Colon (tissue), 2 donors: Measurements from ENCODE around the gene GFRA1.

Source experiments
- FAIRE-seq: peaks from 2 replicates; lab custom pipeline; 2012; peaks lifted over from hg19 to GRCh38; lab: Jason Lieb, UNC
- donor health status: control.
- donor health status: control.

GFRA1 gene

DNA sequence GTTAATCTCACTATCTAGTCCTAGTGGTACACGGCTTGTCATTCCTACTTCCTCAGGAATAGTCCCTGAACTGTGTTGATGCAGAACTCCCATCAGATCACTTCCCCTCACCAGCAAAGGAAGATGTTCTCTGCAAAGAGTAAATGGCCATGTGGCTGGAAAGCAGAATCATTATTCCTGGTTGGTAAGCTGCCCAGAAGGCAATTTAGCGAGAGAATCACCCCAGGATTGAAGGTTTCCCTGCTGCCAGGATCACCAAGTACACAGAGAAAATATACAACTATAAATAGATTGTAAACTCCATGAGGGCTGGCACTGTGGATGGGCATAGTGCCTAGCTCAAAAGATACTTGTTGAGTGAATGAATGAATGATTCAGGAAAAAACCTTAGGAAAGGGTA, 115.0 kb downstream of the GFRA1 start:
- FAIRE-seq, result no peak

DNA sequence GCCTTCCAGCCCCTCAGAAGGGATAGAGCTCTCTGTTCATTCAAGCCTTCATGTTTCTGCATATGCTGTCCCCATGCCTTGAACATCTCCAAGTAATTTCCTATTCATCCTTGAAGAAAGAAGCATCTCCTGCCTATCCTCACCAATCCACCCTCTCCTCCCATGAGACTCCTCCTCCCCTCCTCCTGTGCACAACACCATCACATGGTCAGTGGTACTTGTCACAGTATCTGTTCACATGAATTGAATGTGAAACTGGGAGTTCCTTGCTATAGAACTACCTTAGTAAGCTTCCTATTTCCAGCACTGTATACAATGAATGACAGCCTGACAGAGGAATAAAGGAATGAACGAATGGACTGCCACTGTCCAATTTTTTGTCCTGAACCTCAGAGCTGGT, 115.5 kb downstream of the GFRA1 start:
- FAIRE-seq, result no peak

DNA sequence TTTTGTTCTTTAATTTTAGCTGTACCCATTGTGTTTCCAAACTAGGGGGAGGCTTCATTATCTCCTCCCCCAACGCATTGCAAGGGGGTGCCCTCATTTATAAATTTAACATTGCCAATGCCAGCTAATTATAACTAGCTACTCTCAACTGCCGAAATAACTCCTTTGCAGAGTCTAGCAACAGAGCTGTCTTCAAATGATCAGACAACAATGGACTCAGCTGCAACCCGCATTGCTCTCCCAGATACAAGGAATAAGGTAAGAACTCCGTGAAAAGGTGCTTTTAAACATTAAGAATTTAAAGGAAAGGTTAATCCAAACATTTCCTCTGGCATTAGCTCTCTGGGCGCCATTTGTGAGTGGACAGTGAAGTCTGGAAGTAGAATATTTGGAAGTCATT, 116.2 kb downstream of the GFRA1 start:
- no peak for FAIRE-seq

DNA sequence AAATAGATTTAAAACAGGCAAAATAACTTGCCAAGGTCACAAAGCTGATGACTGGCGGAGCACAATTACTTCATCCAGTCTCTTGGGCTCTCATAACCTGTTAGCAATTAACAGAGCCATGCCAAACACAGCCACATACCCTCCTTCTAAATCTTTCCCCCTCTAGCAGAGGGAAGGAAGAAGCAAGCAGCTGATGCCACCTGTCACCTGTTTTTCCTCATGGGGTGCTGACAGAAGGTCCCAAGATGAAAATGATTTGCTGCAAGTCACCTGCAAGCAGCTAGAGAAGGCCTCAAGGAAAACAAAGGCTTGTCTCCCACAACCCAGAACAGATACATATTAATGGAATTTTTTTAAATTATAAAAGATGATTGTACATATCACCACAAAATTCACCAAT, 117.8 kb downstream of the GFRA1 start:
- FAIRE-seq, result no peak

DNA sequence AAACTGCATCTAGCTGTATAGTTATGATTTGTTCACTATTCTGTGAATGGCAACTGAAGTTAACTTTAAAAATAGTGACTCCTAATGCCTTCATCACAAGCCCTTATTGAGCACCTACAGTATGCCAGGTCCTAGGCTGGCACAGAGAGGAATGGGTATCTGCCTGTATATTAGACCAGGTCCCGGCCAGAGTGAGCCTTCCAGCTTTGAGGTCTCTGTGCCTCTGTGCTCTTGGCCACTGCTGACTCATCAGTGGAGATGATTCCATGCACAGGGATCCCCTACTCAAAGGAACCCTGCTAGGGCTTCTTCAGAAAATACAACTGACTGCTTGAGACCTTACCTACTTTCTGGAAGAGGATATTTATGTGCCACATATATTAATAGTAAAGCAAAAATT, 118.4 kb downstream of the GFRA1 start:
- FAIRE-seq, result no peak

DNA sequence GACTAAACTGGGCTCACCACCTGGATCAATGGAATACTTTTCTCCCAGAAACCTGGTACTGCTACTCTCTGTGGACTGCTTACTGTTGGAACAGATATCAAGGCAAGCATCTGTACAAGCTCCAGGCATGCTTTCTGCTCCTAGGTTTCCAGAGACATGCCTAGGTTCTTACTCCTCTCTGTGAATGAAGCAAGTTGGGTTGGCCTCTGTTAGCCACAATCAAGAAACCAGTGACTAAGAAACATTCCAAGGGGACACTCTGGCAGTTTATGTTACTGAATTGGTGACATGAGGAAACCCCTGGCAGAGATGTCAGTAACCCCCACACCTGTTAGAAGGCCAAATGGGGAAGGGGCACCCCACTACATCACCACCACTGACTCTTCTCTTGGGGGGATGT, 121.9 kb downstream of the GFRA1 start:
- FAIRE-seq, result no peak

DNA sequence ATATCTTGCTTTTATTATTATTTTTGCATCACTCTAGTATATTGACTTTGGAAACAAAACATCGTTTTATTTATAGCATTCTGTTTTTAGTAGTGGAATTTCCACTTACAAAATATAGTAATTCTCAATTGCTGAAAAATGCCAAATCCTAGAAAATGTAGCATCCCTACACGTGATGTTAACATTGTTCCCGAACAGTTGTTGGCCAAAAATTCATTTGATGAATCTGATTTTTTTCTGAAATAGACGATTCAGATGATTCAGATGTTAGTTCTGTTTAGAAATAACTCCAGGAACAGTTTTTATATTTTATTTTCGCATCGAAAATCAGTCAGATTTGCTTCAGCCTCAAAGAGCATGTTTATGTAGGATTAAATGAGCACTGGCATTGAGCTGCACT, 122.4 kb downstream of the GFRA1 start:
- no peak for FAIRE-seq

DNA sequence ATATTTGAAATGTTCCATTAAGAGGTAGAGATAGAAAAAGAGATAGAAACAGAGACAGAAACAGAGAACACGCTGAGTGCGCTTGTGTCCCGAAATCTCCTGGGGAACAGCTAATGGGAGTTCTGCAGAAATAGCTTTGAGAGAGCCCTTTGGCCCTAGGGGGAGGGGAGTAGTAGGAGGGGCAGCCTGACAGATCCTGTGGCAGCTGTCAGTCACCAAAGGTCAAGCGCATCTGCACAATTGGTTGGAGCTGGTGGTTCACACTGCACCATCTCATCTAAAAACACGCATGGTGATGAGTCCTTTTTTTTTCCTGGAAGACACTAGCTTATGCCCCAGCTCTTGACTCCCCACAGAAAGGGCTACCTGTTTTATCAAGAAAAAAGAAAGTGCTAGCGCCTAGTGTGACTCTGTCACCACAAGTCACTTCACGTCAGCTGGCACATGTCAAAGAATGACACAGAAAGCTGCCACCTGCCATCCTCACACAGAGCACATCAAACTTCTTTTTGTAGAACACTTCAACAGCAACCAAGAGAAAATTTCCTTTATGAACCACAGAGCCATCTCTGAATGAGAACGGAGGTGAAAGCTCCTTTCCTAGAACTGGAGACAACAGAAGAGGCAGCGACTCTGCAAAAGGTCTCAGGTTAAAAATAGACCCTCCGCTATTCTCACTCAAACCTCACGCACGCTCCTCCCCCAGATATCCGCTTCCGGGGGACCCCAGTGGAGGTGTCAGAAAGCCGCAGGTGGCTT, 125.7 kb downstream of the GFRA1 start:
- no peak for FAIRE-seq

DNA sequence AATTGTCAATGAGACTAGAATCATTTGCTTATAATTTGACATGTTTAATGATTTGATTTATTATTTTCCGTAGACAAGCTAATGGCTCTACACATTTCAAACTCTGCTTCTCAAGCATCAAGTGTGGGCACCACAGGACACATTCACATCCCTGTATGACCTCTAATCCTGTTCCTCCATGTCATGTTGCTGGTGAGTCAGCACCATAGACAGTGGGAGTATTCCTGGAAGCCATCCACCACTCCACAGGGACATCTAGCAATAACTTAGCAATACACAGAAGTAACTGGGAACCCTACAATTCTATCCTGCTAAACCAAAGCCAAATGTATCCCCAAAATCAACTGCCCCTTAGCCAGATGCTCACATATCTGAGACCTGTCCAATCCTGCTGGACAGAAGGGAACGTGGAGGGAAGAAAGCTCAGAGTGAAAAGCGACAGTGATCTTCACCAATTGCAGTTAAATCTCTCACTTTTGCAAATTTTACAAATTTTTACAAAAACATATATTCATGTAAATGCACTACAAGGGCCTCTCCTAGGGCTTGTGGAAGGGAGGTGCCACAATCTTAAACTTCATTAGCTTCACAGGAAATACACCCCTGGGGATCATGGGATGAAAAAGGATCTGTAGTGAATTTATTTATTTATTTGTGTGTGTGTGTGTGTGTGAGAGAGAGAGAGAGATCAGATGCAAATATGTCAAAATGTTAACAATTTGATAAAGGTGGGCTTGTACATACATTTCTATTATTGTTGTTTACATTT, 126.5 kb downstream of the GFRA1 start:
- no peak for FAIRE-seq

DNA sequence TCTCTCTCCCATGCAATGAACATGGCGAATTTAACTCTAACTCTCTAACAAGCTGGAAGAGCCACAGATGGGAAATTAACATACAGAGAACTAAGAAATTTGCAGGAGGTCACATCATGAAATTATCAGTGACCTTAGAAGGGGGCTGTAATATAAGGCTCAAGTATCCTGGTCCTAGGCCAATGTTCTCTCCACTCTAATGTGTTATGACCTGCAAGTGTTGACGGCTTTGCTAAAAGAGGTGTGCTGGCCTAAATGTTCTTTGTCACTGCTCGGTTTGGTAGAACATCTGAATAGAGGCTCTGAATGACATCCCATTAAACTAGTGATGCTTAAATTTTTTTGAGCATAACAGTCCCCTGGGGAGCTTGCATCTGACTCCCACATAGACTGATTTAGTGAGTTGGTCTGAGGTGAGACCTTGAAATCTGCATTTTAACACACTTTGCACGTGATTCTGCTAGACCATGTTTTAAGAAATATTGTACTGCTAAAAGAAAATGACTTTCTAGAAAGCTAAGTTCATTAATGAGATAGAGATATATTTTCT, 129.3 kb downstream of the GFRA1 start:
- no peak for FAIRE-seq

DNA sequence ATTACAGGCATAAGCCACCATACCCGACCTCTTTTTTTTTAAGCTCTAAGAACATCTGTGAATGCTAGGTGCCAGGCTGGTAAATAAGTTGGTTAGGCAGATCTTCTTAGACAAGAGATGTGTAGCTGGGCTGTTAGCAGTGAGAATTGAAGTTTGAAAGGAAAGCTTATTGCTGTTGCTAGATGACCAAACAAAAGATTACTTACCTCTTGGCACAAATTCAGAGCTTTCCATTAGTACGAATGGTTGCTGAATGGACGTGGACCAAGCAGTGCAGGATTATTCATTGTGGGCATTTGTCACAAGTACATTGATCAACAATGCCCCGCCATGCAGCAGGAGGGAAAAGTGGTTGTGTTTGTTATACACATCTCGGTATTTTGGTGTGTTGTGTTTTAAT, 131.2 kb downstream of the GFRA1 start:
- FAIRE-seq, result no peak

DNA sequence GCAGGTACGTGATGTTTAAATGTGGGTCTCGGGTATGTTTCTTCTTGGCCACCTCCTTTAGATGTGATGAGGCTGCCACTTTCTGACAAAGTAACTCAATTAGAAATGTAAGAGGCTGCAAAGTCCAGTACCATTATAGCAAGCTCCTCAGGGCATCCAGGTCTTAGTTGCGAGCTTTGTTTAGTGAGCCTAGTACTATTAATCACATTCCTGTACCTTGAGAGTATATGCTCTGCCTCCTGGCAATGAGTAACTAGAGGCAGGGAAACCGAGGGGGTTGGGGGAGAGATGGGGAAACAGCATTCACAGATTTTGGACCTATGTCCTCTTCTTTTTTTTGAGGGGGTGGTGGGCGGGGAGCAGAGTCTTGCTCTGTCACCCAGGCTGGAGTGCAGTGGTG, 131.8 kb downstream of the GFRA1 start:
- FAIRE-seq, result no peak

DNA sequence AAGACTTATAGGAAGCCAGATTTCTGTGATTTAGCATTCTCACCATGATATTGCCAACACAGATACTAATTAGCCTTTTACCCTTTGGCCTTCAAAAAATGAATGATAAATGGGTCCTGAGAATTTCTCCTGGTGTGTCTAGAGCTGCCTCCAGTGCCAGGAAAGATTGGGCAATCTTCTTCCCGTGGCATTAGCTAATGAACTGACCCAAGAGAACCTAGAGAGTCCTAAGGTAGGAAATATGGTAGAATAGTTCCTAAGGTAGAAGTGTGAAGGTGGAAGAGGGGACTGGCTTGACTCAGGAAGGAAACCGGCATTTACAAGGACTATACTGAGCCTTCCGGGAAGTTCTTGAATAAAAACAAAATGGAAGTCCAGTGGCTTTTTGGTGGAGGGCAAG, 133.1 kb downstream of the GFRA1 start:
- FAIRE-seq, result no peak

DNA sequence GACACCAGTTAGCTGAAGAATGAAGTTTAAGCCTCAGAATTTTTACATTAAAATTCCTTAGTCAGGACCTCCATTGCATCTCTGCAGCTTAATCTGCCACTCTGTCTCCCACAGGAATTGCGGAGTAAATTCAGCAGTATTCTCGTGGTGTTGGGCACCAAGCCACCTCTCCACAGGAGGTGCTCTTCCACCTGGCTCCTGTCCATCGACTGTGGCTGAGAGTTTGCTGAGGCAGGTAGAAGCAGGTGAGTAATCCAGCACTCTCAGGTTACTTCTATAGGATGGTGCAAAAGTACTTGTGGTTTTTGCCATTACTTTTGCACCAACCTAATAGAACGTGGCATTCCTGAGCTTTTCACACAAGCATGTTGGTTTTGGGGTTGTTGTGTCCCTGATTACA, 134.1 kb downstream of the GFRA1 start:
- no peak for FAIRE-seq

DNA sequence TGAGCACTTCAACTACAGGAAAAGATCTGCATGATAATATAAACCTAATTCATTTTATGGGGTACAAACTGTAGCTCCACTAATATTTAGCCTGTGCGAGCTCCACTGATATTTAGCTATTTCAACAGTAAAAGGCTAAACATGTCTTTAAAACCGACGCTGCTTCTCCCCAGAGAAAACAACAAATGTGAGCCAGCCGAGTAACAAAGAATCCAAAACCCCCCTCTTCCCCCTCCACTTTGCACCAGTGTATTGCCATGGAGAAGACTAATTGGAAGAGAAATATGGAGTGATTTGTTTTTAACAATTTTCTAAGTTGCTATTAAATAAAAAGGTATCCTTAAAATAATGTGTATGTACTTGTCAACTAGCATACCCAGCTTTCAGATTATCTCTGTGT, 136.7 kb downstream of the GFRA1 start:
- FAIRE-seq, result no peak

DNA sequence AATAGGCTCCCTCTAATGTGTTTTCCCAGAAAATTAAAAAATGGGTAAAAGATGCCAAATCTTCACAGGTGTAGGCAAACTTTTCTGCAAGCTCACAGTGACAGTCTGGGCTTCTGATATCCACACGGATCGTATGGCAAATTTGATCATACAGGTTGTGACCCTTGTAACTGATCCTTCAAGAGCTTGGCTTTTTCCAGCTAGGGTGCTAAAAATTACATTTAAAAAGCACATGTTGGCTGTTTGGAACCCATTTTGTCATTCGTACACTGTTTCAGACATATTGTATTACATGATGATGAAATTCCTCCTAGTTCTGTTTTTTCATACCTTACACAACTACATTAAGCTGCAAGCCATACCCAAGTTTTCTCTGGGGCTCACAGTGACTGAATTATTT, 138.7 kb downstream of the GFRA1 start:
- no peak for FAIRE-seq

DNA sequence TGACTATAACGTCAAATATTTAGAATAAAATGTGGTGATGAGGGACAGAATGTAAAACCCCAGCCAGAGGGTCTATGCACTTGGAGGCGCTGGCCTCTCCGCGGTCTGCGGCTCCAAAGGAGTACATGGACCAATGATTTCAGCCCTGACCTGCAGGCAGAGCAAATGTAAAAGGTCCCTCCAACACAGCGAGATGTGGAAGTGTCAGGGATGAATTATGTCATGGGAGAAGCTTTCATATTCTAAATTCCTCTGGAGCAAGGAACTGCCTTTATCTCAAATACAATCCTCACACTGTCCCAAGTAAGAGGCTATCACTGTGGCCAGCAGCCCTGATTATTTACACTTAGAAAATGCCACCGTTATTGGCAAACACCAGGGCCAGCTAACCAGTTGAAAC, 139.4 kb downstream of the GFRA1 start:
- FAIRE-seq, result no peak

DNA sequence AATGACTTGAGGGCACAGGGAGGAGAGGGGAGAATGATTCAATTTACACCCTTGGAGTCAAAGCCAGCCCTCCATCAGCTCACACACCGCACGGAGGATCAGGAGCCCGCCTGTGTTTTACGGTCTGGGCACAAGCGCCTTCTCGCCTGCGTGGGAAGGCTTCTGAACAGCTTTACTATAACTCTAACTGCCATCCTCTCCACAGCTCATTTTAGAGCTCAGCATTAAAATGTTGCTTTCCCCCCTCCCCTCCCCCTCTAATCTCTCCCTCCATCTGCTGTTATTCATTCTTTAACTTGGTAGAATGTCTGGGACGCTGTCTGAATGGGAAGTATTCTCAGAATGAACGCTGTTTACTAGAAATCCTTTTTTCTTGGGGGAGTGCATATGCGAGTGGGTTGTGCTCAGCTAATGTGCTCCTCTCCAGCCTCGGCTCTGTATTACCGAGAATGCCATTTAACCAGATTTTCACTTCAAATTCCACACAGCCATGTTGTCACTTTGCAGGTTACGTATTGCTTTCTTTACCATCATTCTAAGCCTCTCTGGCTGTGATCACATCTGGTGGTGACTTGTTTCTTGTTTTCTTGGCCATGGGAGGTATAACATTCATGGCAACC, 140.1 kb downstream of the GFRA1 start:
- FAIRE-seq, result no peak

DNA sequence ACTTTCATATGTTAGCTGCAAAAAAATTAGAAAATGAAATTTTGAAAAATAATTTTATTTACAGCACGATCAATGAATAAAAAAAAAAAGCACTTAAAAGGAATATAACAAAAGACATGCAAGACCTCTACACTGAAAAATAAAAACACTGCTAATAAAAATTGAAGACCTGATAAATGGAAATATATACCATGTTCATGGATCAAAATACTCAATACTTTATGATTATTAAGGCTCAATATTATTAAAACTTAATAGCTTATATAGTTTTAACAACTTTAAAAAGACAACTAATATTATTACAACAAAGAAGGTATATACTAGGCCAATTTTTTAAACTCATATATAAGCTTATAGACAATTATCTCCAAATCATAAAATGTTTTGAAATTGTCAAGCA, 143.0 kb downstream of the GFRA1 start:
- FAIRE-seq, result peak; percentile 73

DNA sequence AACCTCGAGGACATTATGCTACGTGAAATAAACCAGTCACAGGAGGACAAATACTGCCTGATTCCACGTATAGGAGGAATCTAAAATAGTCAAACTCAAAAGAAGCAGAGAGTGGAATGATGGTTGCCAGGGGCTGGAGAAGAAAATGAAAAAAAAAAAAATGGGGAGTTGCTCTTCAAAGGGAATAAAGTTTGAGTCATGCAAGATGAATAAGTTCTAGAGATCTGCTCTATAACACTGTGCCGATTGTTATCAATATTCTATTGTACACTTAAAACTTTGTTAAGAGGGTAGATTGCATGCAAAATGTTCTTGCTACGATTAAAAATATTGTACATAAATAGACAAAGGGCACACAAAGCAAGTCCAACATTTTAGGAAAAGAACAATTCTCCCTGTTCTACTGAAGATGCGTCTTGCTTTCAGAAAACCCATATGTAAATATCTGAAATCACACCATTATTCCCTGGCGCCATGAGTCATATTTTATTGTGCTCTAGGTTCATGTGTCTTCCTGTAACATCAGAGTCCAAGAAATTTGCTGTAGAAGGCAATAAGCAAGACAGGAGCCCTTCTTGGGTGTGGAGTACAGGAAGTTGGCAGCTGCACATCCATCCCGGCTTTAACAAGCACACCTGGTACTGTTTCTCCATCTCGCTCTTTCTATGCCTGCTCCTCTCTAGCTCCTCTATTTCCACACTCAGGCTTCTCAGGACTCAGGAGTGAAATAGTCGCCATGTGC, 145.9 kb downstream of the GFRA1 start:
- no peak for FAIRE-seq

DNA sequence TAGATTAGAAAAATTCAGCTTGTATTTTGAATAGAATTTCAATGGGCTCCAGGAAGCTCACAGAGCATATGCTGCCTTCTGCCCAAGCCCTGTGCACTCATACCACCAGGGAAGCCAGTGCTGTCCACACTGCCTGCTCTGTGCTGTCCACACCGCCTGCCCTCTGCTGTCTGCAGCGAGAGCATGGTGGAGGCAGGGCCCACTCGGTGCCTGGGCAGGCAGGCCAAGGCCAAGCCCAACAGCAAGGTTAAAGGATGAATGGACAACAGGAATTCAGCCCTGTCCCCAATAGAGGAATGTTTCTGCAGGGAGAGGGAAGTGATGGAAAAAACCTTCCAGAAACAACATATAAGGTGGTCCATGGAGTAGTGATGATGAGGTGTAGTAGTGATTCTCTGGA, 146.8 kb downstream of the GFRA1 start:
- no peak for FAIRE-seq

DNA sequence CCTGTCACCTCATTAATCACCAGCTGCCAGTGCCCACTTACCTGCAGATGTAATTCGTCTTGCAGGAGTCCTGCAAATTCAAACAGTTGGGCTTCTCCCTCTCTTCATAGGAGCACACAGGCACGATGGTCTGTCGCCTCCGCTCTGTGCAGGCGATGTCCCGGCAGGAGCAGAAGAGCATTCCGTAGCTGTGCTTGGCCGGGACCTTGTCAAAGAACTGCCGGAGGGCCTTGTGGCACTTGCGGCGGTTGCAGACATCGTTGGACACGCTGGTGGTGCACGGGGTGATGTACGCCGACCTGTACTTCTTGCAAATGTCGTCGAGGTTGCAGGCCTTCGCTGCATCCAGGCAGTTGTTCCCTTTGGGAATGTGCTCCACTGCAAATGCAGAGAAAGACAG, 147.8 kb downstream of the GFRA1 start:
- no peak for FAIRE-seq

DNA sequence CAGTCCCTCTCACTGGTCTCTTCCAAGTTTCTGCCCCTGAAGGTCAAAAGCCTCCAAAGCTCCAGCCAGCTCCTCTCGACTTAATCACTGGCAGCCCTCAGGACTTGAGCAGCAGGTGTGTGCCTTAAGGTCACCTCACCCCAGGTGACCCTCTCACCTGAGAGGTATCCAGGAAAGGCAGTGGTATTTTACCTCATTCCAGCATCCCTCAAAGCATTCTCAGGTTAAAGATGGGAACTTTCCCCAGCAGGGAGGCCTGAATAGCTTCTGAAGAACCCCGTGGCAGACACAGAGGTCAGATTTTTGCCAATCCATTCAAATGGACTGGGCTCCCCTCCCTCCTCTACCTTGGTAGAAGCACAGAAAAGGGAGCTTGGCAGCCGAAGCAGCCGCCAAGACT, 148.2 kb downstream of the GFRA1 start:
- FAIRE-seq, result no peak
